Suppressor macrophage treated with lipopolysaccharide for 1 hour (primary cell): ENCODE results near the gene HSH2D.
"Not testable (repeated sequence)": the region's sequence is repeated elsewhere in the genome, so short reads cannot be mapped to it uniquely, and the experiment has no call there.

Experiments used
- DNase-seq, 3 donors: peaks; one replicate each; pipeline ENCODE4 v3.0.0-alpha.2; 2020 to 2022

The HSH2D gene

GRCh38 chr19:16155128-16155527 is 11.6 kb downstream of the HSH2D start:
- DNase-seq, result no peak

- DNase-seq, result no peak
Observed at GRCh38 chr19:16156904-16157303, 13.4 kb downstream of the HSH2D start.

DNA sequence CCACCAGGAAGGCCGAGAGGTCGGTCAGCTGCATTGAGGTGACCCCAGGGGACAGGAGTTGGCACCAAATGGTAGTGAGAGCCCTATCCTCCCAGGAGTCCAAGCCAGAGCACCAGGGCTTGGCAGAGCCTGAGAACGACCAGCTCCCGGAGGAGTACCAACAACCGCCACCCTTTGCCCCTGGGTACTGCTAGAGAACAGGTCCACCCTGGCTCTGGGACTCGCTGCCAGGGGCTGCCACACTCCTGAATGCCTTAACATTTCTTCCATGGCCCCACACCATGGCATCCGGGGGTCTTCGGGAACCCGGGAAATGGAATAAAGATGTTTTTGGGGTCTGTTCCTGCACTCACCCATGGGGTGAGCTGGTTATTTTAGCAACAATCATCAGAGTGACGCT is 14.1 kb downstream of the HSH2D start:
- no peak for DNase-seq

DNA sequence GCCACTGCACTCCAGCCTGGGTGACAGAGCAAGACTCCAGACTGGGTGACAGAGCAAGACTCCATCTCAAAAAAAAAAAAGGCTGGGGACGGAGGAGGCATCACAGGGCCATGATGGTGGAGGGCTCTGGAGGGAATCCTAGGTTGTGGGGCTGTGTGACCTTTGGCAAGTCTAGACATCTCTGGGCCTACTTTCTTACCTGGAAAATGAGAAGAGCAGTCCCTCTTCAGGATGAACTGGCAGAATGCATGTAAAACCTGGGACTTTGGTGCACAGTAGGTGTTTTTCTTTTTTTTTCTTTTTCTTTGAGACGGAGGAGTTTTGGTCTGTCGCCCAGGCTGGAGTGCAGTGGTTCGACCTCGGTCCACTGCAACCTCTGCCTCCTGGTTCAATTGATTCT is 16.2 kb downstream of the HSH2D start:
- no peak for DNase-seq

- DNase-seq, result no peak
Observed at GRCh38 chr19:16160445-16160942, 17.0 kb downstream of the HSH2D start.

GRCh38 chr19:16160943-16161560 is 17.6 kb downstream of the HSH2D start:
- peak; percentile 73 to 88 (median 81) for DNase-seq

- peak; percentile 37 to 67 (median 64) for DNase-seq
Observed at GRCh38 chr19:16161840-16162239, 18.4 kb downstream of the HSH2D start.

DNA sequence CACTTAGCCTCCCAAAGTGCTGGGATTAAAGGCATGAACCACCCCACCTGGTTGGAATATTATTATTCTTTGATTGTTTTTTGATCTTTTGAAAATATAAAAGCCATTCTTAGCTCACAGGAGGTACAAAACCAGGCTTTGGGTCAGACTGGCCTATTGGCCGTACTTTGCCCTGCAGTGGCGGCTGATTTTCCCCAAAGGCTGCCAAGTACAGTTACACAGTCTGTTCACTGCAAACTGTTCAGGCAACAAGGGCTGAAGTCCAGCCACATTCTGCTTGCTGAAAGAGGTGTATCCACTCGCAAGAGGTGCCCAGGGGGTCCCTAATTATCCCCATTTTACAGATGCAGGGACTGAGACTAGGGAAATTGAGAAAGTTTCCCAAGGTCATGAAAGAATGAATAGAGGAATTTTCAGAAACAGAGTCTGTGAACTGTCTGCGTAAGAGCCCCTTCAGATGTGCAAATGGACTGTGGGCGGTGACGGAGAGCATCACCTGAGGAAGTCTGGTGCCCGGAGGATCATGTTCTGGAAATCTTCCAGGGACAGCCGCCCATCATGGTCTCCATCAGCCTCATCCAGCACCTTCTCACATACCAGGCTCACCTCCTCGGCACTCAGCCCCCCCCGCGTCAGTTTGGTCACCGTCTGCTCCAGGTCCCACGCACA is 20.9 kb downstream of the HSH2D start:
- no peak for DNase-seq

DNA sequence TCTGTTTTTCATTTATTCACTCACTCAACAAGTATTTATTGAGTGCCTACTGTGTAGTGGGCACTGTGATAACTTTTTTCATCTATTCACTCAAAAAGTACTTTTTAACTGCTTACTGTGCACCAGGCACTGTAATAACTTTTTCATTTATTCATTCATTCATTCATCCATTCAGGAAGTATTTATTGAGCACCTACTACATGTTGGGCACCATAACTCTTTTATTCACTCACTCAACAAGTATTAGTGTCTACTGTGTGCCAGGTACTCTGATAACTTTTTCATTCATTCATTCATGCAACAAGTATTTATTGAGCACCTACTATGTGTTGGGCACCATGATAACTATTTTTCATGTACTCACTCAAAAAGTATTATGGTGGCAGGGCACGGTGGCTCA is 22.9 kb downstream of the HSH2D start:
- DNase-seq, result no peak

- DNase-seq, result no peak
Observed at GRCh38 chr19:16167055-16167454, 23.6 kb downstream of the HSH2D start.

- DNase-seq, result peak; percentile 64 to 81 (median 76)
Observed at GRCh38 chr19:16168465-16169081, 25.1 kb downstream of the HSH2D start.

- no peak for DNase-seq
Observed at GRCh38 chr19:16170134-16170533, 26.6 kb downstream of the HSH2D start.

- DNase-seq, result no peak
Observed at GRCh38 chr19:16175954-16176353, 32.5 kb downstream of the HSH2D start.

DNA sequence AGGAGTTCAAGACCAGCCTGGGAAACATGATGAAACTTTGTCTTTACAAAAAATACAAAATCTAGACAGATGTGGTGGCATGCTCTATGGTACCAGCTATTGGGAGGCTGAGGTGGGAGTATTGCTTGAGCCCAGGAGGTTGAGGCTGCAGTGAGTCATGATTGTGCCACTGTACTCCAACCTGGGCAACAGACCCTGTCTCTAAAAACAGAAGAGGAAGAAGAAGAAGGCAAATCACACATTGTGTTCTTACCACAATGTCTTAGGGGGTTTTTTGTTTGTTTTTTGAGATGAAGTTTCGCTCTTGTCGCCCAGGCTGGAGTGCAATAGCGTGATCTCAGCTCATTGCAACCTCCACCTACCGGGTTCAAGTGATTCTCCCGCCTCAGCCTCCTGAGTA is 35.4 kb downstream of the HSH2D start:
- DNase-seq, result not testable (repeated sequence)

GRCh38 chr19:16180611-16181010 is 37.1 kb downstream of the HSH2D start:
- no peak for DNase-seq

DNA sequence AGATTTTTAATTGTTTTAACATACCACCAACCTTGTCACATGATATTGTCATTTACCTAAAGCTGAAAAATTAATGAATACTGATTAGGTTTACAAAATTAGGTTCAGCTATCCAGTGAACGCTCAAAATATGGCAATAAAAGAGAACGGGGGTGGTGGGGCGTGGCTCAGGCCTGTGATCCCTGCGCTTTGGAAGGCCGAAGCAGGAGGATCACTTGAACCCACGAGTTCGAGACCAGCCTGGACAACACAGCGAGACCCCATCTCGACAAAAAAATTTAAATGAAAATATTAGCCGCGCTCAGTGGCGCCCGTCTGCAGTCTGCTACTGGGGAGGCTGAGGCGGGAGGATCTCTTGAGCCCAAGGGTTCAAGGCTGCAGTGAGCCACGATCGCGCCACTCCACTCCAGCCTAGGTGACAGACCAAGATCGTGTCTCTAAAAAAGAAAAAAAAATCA is 41.2 kb downstream of the HSH2D start:
- peak in 1 of 3 donors; percentile 13 for DNase-seq

GRCh38 chr19:16185123-16185767 is 41.8 kb downstream of the HSH2D start, which contains the start of gene FAM32A:
FAM32A (plus strand) TSS chr19:16185410; CDS start chr19:16185443, 33 bp downstream.
- DNase-seq, result peak; percentile 98 to 100 (median 100)

DNA sequence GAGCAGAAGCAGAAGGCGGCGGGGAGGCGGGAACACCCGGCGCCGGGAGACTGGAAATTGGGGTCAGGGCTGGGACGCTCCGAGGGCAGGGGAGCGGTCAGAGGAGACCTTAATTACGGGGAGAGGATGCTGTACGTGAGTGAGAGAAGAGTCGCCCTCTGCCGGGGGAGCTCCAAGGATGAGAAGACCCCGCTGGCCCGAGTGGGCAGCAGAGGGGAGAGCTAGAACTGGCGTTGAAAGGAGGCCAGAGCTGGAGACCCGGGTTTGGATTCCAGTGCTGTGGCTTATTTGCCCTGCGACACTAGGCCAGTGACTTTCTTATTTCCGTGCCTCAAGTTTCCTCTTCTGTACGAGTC is 42.3 kb downstream of the HSH2D start:
- peak; percentile 48 to 67 (median 58) for DNase-seq

GRCh38 chr19:16188521-16188920 is 45.0 kb downstream of the HSH2D start:
- no peak for DNase-seq

DNA sequence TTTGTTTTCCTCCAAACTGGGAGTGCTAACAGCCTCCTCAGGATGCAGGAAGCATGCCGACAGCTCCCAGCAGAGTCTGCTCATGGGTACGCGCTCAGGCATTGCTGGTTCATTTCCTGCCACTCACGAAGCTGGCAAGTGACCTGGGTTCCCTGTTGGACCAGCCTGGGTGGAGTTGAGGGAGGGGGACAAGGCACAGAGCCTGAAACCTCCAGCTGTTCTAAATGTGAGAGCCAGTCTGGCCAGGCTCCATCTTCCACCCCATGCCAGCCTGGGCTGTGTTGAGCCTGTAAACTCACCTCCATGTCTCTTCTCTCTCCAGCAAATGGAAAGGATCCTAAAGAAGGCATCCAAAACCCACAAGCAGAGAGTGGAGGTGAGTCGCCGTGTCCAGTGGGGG is 46.7 kb downstream of the HSH2D start:
- DNase-seq, result no peak

DNA sequence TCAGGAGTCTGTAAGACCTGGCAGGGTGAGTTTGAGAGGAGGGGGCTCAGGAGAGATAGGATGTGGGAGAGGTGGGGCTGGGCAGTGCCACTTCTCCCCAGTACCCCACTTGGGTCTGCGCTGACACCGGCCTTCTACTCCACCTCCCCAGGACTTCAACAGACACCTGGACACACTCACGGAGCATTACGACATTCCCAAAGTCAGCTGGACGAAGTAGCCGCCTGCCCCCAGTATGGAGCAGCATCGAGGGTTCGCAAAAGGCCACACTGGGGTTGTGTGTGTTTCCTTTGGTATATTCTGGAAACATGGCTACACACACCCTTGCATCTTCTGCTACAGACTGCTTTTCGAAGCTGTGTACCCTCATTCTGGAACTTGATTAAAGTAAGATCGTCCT is 47.3 kb downstream of the HSH2D start:
- DNase-seq, result no peak

DNA sequence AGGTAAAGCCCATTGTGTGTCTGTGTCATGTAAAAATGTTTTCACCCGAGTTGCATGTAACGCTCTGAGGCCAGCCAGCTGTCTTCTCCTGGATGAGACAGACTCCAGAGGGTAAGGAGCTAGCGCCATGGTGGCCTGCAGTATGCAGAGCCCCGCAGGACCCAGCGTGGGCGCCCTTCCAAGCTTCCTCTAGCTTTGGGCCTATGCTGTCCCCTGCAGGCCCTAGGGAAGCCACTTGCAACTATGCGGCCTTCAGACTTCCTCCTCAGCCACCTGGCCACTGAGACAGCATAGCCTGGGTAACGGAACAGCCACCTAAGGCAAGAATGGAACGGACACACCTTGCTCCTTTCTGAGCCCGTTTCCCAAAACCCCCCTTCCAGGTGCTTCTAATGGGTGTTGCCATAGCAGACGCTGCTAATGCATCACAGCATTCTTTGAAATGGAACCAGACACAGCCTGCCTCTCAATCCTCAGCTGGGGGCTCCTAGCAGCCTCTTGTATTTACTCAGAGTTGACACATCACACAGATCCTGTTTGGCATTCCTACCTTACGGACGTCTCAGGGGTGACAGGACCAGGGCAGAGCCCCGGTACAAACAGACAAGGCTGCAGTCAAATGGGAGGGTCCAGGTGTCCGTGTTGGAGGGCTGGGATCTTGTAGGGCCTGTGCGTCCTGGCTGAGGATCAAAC is 47.9 kb downstream of the HSH2D start:
- DNase-seq, result no peak

- no peak for DNase-seq
Observed at GRCh38 chr19:16193466-16193865, 50.0 kb downstream of the HSH2D start.
